HL-60/S4 treated with phorbol 12-myristate 13-acetate at 8.2 ng/mL for 4 days and 3 days (cell line): ENCODE results near the gene WAPL.
"Not testable (repeated sequence)": the region's sequence is repeated elsewhere in the genome, so short reads cannot be mapped to it uniquely, and the experiment has no call there.

Experiments
- in situ Hi-C: fragments of 300-500 bp; cut with MboI; formaldehyde crosslinking; loops from 2 replicates; pipeline ENCODE4 v1.15.0; 2022; ENCODE audit warnings: low sequenced_read_pairs

Gene WAPL

GRCh38 chr10:86521678-86522509 lies at the start of gene WAPL:
Gene WAPL (minus strand): TSS chr10:86521792. CDS start chr10:86518069, 3,723 bp downstream.
- in situ Hi-C loops = no loop called here

- in situ Hi-C loops = no loop called here
Observed at GRCh38 chr10:86569335-86569734, 47.7 kb upstream of the WAPL start.

- in situ Hi-C loops = not testable (repeated sequence)
Observed at GRCh38 chr10:86566518-86566917, 44.9 kb upstream of the WAPL start.

- in situ Hi-C loops = not testable (repeated sequence)
Observed at GRCh38 chr10:86563338-86563737, 41.7 kb upstream of the WAPL start.

- in situ Hi-C loops = not testable (repeated sequence)
Observed at GRCh38 chr10:86558695-86559094, 37.1 kb upstream of the WAPL start.

GRCh38 chr10:86556933-86557649 lies 35.5 kb upstream of the WAPL start:
- in situ Hi-C loops = no loop called here

- in situ Hi-C loops = no loop called here
Observed at GRCh38 chr10:86556532-86556931, 34.9 kb upstream of the WAPL start.

- in situ Hi-C loops = no loop called here
Observed at GRCh38 chr10:86553639-86554038, 32.0 kb upstream of the WAPL start.

GRCh38 chr10:86553213-86553612 lies 31.6 kb upstream of the WAPL start:
- in situ Hi-C loops = no loop called here

- in situ Hi-C loops = no loop called here
Observed at GRCh38 chr10:86547296-86547695, 25.7 kb upstream of the WAPL start.

GRCh38 chr10:86545101-86545500 lies 23.5 kb upstream of the WAPL start:
- in situ Hi-C loops = no loop called here

- in situ Hi-C loops = no loop called here
Observed at GRCh38 chr10:86540016-86540415, 18.4 kb upstream of the WAPL start.

GRCh38 chr10:86538547-86538946 lies 17.0 kb upstream of the WAPL start:
- in situ Hi-C loops = no loop called here

GRCh38 chr10:86538040-86538439 lies 16.4 kb upstream of the WAPL start:
- in situ Hi-C loops = not testable (repeated sequence)

GRCh38 chr10:86536294-86536861 lies 14.8 kb upstream of the WAPL start:
- in situ Hi-C loops = no loop called here

- in situ Hi-C loops = no loop called here
Observed at GRCh38 chr10:86535132-86535882, 13.7 kb upstream of the WAPL start.

GRCh38 chr10:86533328-86533727 lies 11.7 kb upstream of the WAPL start:
- in situ Hi-C loops = no loop called here

- in situ Hi-C loops = not testable (repeated sequence)
Observed at GRCh38 chr10:86528736-86529135, 7.1 kb upstream of the WAPL start.

- in situ Hi-C loops = no loop called here
Observed at GRCh38 chr10:86526606-86527005, 5.0 kb upstream of the WAPL start.

- in situ Hi-C loops = not testable (repeated sequence)
Observed at GRCh38 chr10:86525713-86526112, 4.1 kb upstream of the WAPL start.
